ENCODE measurements around the gene CHI3L2.
A peak's percentile ranks its signal among the peaks of the same experiment; 100 is the strongest.

Gene CHI3L2

DNA sequence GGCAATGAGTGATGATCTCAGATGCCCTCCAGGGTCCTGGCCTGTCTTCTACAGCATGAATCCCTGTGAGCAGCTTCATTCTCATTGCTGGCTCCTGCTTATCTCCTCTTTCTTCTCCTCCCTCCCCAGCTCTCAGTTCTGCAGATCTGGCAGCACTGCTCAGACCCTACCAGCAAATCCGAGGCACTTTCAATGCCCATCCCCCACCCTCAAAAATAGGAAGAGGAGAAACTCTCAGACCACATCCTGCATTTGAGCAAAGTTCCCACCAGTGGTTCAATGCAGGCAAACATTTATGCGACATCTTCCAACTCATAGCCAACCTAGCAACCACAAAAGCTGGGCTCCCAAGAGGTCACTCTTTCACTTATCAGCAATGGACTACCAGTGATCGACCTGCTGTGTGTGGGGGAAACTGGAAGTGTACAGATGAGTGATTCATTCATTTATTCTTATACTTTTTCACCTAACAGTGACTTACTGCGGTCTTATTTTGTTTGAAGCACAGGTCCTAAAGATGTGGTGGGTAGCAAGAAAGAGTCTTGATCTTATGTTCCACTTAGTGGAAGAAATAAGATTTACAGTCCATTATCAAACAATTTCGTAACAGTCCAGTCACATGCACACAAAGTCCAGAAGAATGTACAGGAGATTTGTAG, 5.8 kb upstream of the CHI3L2 start:
- peak; percentile 91 for DNase-seq

DNA sequence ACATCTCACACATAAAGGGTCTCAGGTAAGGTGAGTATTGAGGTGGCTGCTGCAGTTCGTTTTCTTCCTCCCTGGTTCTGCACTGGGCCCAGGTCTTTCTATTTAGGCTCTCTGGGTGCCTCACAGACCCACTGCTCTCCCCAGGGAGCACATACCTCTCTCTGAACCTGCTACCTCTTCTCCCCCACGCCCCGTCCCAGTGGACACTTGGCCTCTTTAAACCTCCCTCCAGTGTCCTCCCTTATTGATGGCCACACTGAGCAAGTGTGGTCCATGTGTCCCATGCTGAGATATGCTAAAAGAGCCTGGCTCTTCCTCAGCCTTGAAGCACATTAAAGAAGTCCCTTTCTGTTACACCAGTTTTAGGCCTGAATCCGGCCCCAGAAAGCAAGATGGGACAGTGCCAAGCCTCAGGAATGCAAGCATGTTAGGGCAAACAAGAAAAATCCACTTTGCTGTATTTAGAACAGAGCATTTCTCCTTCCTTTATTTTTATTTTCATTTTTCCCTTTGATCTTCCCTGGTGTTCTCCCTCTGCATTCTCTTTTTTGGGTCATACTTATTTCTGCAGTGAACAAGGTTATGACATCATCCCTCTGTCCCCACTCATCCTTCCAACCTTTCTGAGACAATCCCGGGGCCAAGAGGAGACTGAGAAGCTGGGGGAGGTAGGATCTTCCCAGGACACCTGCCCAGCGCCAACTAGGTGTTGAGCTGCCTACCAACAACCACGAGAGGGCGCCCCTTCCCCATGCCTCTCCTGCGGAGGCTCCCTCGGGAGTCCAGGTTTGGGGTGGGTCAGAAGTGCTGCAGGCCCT, 5.0 kb upstream of the CHI3L2 start:
- peak; percentile 86 for DNase-seq

DNA sequence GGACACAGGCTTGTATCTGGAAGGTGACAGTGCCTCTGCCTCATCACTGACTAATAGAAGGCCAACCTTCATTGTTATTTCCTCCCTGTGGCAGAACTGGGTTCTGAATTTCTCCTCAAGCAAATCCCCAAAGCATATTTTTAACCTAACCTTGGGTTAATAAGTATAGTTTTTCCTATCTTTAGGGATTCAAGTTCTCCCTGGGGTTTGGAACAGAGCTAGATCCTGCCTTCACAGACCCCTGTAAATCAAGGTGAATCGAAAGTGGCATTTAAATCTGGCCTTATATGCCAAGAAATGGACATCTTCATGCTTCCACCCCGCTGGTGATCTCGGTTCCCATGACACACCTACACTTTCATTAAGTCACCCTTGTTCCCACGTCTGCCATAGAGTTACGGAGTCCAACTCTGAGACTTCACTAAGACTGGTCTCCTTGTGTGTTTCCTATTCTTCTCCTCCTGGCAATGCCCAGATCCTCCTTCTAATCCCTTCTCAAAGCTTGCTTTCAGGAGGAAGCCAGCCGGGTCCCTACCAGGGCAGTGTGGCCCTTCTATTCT, 4.3 kb upstream of the CHI3L2 start:
- DNase-seq: no peak

DNA sequence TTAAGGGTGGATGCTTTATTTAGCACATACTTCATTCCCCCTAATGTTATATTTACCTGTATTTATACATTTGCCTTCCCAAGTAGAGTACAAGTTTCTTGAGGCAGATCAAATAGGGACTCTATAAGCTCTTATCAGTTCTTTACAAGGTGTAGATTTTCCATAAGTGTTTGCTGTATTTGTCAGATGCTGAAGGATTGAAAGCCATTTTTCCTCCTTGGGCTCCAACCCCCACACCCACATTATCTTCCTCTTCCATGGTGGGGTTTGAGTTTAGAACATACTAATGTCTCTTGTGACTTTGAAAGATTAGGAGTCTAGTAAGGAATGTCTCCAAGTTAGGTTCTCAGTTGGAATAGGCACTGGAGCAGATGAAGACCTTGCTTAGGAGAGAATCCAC, 2.4 kb upstream of the CHI3L2 start:
- no peak for DNase-seq

DNA sequence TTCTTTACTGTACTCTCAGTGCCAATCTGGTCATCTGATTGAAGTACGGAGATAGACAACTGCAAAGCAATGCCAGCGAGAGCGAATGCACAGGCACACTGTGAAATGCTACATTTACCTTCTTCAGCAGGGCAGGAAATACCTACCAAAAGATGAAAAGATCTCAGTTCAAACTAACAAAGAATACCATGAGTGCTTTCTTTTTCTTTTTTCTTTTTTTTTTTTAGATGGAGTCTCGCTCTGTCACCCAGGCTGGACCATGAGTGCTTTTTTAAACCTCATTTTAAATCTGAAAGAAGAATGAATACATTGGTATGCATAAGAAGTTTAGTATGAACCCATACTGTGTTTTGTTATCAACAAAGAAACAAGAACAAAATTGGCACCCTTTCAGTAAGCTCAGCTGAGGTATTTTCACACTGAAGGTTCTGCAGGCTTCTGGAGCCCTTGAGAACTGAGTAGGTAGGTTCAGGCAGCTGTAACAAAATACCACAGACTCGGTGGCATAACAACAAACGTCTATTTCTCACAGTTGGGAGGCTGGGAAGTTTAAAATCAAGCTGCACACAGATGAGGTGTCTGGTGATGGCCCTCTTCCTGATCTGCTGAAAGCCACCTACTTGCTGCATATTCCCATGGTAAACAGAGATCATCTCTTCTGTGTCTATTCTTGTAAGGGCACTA, 1.7 kb upstream of the CHI3L2 start:
- DNase-seq: no peak

DNA sequence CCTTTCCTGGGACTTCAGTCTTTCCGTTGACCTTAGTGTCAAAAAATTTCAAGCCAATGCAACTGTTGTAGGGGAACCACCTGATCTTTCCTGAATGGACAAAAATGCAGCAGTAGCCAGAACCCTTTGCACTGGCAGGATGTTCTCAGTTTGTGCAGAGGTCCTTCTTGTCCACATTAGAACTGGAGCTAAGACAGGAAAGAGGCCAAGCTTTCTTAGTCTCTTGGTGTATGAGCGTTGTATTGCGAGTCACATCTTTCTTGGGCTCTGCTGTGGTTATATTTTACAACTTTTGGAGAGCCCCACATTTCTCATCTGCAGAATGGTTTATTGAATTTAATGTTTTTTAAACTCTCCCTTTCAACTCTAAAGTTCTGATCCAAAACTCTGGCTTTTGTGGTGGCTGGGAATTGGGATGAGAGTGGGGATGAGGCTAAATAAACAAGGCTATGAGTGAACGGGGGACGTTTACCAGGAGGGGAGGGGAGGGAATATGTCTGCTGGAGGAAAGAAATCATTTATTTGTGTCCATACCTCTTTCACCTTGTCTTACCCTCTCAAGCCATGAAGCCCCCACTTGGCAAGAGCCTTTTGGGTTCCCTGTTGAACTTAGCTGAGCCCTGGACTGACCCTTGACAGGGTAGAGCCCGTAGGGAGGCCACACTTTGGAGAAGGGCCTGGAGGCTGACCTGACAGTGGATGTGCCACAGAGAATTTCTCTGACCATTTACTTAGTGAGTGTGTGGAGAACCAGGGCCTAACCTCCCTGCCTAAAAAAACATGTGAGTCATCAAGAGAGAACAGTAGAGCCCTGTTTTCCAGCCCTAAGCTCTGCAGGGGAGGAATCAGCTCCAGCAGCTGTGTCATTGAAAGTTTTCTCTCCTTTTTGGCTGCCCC, 586 bp downstream of the CHI3L2 start:
- no peak for DNase-seq

DNA sequence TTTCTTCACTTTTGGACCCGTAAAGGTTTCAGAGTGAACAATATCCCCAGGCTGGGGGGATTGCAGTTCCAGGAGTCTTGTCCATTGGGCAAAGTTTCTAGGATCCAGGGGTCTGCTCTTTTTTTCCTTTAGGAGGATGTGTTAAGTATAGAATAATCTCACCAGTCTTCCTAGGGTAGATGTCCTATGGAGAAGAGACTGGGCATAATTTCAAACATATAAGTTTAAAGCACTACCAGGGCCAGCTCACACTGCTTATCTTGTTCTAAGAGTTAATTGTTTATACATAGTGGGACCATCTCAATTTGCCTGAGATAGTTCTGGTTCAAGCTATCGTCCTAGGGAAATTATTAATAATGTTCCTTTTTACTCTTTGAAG, 1.2 kb downstream of the CHI3L2 start:
- DNase-seq: no peak

DNA sequence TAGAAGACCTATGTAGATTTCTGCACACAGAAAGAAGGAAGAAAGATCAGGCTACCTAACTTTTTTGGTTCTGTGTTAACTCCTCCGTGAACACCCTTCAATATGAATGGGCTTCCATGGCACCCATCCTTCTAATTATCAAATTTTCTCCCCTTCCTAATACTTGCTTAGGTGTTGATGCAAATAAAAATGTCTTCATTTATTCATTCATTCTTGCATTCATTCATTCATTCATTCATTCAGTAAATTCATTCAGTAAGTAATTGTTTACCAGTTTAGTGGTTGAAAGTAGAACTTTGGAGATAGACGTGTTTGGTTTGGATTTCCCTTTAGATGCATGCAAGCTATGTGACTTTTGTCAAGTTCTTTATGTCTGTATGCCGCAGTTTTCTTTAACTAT, 4.6 kb downstream of the CHI3L2 start:
- DNase-seq: no peak

DNA sequence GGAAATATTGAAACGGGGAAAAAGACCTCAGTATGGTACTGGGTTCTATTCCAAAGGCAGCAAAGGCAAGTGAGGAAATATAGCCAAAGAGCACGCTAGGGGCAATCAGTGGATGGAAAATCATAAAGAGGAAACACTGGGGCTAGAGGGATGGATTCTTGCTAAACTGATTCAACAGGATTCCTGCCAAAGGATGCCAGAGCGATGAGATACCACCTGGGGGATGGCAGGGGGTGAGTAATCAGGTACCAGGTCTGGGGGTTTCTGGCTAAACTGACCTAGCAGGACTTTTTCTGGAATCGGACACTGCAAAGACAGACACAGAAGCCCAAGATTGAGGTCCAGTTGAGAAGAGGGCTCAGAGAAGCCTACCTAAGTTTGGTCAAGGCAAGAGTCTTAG, 6.7 kb downstream of the CHI3L2 start:
- no peak for DNase-seq

DNA sequence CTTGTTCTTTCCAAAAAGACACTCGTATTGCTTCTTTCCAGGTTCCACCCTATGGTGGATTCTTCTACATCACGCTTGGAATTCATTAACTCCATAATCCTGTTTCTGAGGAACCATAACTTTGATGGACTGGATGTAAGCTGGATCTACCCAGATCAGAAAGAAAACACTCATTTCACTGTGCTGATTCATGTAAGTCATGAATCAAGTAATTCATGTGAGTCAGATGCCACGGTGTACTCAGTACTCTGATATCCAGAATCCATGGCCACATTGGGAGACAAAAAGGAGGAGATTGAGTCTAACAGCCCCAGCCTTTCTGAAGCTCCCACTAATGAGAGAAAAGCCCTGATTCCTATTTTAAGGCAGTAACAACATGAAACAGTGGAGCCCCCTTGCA, 7.4 kb downstream of the CHI3L2 start:
- DNase-seq: no peak

DNA sequence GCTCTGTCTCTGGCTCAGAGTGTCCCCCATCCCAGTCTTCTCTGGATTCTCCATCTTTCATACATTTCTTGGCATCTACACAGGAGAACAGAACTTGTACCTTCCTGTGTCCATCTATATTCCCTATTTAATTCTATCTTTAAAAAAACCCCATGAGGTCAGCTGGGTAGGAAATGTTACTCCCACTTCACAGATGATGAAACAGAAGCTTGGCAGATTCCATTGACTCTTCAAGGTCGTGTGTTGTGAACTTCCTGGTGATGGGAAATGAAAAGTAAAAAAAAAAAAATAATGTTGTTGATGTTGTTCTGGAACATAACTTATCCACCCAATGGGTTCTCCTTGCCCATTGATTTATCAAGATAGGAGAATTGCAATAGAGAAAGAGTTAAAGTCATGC, 8.9 kb downstream of the CHI3L2 start:
- DNase-seq: no peak

DNA sequence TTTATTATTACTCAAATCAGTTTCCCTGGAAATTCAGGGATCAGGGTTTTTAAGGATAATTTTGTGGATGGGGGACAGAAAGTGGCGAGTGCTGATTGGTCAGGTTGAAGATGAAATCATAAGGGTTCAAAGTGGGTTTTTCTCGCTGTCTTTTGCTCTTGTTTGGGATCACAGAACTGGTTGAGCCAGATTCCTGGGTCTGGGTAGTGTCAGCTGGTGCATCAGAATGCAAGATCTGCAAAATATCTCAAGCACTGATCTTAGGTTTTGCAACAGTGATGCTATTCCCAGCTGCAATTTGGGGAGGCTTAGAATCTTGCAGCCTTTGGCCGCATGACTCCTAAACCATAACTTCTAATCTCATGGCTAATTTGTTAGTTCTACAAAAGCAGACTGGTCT, 9.3 kb downstream of the CHI3L2 start:
- no peak for DNase-seq

DNA sequence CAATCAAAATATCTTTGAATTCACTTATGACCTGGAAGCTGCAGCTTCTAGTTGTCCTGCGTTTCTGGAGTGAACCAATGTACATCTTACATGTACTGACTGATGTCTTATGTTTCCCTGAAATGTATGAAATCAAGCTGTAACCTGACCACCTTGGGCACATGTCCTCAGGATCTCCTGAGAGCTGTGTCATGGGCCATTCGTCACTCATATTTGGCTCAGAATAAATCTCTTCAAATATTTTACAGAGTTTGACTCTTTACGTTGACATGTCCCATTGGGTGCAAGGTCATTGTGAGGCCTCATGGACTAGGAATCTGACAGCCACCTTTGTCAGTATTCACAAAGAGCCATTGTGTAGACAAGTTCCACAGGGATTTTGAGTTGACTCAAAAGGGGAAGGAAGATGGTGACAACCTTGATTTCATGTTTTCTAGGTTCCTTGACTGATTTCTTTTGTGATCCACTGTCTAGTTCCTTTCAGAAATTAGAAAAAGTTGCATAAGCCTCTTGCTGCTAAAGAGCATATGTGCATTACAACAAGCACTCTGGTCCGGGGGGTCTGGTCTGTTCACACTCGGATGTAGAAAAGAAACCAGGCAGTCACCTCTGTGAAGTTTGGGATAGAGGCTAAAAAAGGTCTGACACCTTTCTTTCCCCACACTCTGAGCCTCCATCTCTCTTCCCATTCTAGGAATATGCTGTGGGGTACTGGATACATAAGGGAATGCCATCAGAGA, 10.7 kb downstream of the CHI3L2 start:
- DNase-seq: no peak

DNA sequence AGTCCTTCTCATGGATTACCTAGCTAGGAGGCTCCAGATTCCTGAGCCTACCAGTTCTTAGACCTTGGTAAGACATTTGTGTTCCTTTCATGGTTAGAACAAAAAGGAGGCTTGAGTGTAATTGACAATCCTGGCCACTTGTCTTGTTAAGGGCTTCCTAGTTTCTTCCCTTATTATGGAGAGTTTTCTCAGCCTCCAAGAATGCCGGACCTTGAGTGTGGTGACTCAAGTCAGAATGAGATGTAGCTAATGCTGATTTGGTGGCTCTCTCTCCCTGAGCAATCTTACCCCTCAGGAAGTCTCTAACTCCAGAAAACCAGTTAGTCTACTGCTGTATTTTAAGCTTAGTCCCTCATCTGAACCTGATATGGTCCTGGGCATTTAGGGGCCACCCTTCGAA, 14.3 kb downstream of the CHI3L2 start:
- no peak for DNase-seq

DNA sequence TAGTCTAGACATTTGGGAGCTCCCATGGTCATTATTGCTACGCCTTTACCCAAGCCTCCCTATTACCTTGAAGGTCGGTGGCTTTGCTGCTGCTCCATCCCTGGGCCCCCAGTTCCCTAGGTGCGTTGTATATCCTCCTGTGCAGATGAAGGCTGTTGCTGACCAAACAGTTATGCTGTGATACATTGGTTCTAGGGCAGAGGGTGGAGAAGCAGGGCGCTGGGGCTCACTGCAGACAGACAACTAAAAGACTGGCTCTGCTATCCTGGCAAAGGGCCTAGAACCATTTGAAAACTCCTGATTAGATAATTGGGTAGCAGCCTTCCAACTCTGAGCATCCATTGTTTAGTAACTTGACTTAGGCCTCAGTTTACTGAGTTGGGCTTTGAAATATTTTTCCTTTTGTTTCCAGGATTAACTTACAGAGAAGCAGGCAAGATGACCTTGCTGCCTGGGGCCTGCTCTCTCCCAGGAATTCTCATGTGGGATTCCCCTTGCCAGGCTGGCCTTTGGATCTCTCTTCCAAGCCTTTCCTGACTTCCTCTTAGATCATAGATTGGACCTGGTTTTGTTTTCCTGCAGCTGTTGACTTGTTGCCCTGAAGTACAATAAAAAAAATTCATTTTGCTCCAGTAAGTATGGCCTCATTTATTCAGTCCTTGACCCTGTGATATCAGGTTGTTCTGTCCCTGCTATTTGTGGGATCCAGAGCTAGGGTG, 15.5 kb downstream of the CHI3L2 start:
- no peak for DNase-seq

DNA sequence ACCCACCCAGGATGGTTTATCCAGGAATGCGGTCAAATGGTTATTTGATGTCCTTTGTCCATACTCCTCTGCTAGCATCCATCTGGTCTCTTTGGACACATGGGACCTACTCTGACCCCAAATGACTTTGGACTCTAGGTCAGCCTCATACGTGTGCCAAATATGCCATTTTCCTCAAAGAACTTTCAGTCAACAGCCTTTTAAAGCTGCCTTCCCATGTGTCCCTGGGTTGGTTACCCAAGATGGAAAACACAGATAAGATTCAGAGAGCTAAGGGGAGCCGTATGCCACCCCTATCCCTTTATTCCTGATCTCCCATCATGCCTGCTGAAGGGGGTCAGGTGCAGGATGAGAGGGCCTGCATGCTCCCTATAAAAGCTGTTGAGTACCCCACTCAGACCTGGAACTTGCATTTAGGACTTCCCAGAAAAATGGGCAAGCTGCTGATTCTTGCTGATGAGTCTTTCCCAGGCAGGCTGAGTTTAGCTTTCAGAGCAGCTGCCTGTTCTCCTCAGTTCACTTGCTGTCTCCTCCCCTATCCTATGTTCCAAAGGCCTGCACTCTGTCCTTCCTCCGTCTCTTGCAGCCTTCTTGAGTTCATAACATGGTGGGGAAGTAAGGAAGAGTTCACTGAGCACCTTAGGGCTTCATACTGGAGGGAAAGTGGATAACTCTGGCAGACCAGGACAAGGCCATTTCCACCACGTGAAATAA, 19.8 kb downstream of the CHI3L2 start:
- DNase-seq: no peak

DNA sequence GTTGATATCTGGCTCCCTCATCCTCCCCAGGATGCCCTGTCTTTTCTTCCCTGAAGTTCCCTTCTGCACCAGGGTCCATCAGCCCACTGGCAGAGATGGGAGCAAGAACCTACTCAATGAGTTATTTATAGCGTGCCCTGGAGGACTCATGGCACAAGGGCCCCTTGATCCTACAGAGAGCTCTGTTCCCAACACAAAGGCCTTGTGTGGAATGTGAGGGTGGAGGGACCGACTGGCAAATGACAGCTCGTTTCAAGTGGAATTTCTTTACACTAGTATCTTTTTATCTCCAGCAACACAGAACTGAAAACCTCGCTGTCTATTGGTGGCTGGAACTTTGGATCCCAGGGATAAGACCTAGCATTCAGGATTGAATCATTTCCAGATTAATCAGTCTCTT, 22.4 kb downstream of the CHI3L2 start:
- DNase-seq: no peak

DNA sequence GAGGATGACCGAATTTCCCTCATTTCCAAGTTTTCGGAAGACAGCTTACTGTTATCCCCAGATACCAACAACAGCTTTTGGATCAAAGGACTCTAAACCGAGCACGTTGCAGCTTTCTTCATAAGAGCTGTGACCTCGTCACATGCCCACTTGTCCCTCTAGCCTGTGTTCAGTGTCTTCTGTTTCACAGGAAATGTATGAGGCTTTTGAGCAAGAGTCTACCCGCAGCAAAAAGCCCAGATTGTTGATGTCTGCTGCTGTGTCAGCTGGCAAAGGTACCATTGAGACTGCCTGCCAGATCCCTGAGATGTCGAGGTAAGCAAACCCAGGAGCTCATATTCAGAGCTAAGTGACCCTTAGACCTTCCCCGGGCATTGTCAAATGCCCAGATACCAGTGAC, 24.1 kb downstream of the CHI3L2 start:
- no peak for DNase-seq

DNA sequence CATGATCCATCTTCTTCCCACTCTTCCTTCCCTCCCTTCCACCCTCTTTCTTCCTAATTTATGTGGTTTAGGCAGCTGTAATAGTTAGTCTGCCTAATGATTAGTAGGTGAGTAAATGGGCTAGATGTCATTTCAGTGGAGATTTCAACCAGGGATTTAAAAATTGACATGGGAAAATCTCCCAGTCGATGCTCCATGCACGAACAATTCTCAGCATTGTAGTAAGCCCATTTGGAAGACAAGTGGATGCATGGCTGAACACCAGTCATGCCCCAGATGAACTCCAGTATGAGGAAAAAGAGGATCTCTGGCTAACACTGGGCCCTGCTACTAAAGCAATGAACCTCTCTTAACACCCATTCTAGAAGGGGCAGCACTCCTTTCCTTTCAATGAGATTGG, 25.3 kb downstream of the CHI3L2 start:
- DNase-seq: no peak

DNA sequence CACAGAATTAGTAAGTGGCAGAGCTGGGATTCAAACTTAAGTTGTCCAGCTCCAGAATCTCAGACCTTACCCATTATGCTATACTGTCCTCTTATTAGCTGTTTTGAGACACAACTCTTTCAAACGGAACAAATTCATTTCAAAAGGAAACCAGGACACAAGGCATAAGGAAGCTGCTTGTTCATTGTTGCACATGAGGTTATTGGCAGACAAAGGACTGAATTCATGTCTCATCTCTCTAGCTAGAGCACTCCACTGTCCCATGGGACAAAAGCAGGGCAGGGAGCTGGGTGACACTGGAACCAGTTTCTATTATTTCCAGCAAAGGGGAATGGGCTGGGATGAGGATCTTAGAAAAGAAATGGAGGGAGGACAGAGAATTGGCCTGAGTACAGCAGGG, 26.4 kb downstream of the CHI3L2 start:
- no peak for DNase-seq
